ENCODE data around the gene SCP2.
"Not testable (repeated sequence)": the region's sequence is repeated elsewhere in the genome, so short reads cannot be mapped to it uniquely, and the experiment has no call there.

The SCP2 gene

GRCh38 chr1:53001128-53001527 is 74.1 kb downstream of the SCP2 start:
- H3K9me3 ChIP-seq (ENCODE audit: insufficient read depth, low read length), result no peaks in the 10 kb centered on the region
- H3F3A ChIP-seq (ENCODE audit: insufficient read depth), result no peaks in the 10 kb centered on the region
- no peak overlapping the region for H3K27ac ChIP-seq (ENCODE audit: low read depth, low read length)
- no peak overlapping the region for H3K4me3 ChIP-seq (ENCODE audit: insufficient read depth, low read length, poor library complexity, severe bottlenecking)
- no peaks in the 10 kb centered on the region for H4K20me1 ChIP-seq (ENCODE audit: low read depth, low read length)
- TF ChIP-seq EZH2phosphoT487 (conservative IDR thresholded peaks at IDR 0.05; ENCODE audit: low read length) (no peak), CTCF (IDR thresholded peaks at IDR 0.05; ENCODE audit: insufficient read depth, low read length, poor library complexity, severe bottlenecking) (no peak)
- H3K4me2 ChIP-seq (ENCODE audit: low read depth, low read length, poor library complexity, severe bottlenecking), result no peak overlapping the region
- no peak overlapping the region for H2AFZ ChIP-seq (ENCODE audit: low read depth, low read length, severe bottlenecking)
- H3K79me2 ChIP-seq (ENCODE audit: insufficient read depth, low read length), result no peaks in the 10 kb centered on the region
- H3K27me3 ChIP-seq (ENCODE audit: low read length), result no peaks in the 10 kb centered on the region
- no peak overlapping the region for H3K9ac ChIP-seq (ENCODE audit: low read length)
- H3K9me2 ChIP-seq (replicated peaks; ENCODE audit: insufficient read depth, low read length), result no peaks in the 10 kb centered on the region
- H3K36me3 ChIP-seq (ENCODE audit: low read length), result no peaks in the 10 kb centered on the region

GRCh38 chr1:53006612-53007011 is 79.5 kb downstream of the SCP2 start:
- not testable (repeated sequence) for H3K4me2 ChIP-seq (ENCODE audit: low read depth, low read length, poor library complexity, severe bottlenecking); H3K27me3 ChIP-seq (ENCODE audit: low read length); H3K36me3 ChIP-seq (ENCODE audit: low read length); H3K27ac ChIP-seq (ENCODE audit: low read depth, low read length); H3K4me3 ChIP-seq (ENCODE audit: insufficient read depth, low read length, poor library complexity, severe bottlenecking); H3K9me3 ChIP-seq (ENCODE audit: insufficient read depth, low read length); H3K79me2 ChIP-seq (ENCODE audit: insufficient read depth, low read length); H2AFZ ChIP-seq (ENCODE audit: low read depth, low read length, severe bottlenecking); H3K9ac ChIP-seq (ENCODE audit: low read length); H3F3A ChIP-seq (ENCODE audit: insufficient read depth); H4K20me1 ChIP-seq (ENCODE audit: low read depth, low read length); H3K9me2 ChIP-seq (replicated peaks; ENCODE audit: insufficient read depth, low read length)

GRCh38 chr1:53010247-53010646 is 83.2 kb downstream of the SCP2 start:
- H3K9me2 ChIP-seq (replicated peaks; ENCODE audit: insufficient read depth, low read length); H2AFZ ChIP-seq (ENCODE audit: low read depth, low read length, severe bottlenecking); H4K20me1 ChIP-seq (ENCODE audit: low read depth, low read length); H3K36me3 ChIP-seq (ENCODE audit: low read length); H3K79me2 ChIP-seq (ENCODE audit: insufficient read depth, low read length); H3K9ac ChIP-seq (ENCODE audit: low read length); H3K4me3 ChIP-seq (ENCODE audit: insufficient read depth, low read length, poor library complexity, severe bottlenecking); H3K27ac ChIP-seq (ENCODE audit: low read depth, low read length); H3F3A ChIP-seq (ENCODE audit: insufficient read depth); H3K27me3 ChIP-seq (ENCODE audit: low read length); H3K4me2 ChIP-seq (ENCODE audit: low read depth, low read length, poor library complexity, severe bottlenecking); H3K9me3 ChIP-seq (ENCODE audit: insufficient read depth, low read length): not testable (repeated sequence)

GRCh38 chr1:53011175-53011574 is 84.1 kb downstream of the SCP2 start:
- Histone ChIP-seq H3K36me3 (ENCODE audit: low read length) (no peaks in the 10 kb centered on the region), H3F3A (ENCODE audit: insufficient read depth) (no peaks in the 10 kb centered on the region; the same call in 1 of the 2 replicates), H3K9ac (ENCODE audit: low read length) (no peak overlapping the region), H3K9me3 (ENCODE audit: insufficient read depth, low read length) (no peaks in the 10 kb centered on the region), H3K27me3 (ENCODE audit: low read length) (no peaks in the 10 kb centered on the region), H3K4me3 (ENCODE audit: insufficient read depth, low read length, poor library complexity, severe bottlenecking) (no peak overlapping the region), H4K20me1 (ENCODE audit: low read depth, low read length) (no peaks in the 10 kb centered on the region), H3K27ac (ENCODE audit: low read depth, low read length) (no peak overlapping the region), H3K79me2 (ENCODE audit: insufficient read depth, low read length) (peaks cover 11% of the 10 kb centered on the region), H3K4me2 (ENCODE audit: low read depth, low read length, poor library complexity, severe bottlenecking) (no peak overlapping the region), H3K9me2 (replicated peaks; ENCODE audit: insufficient read depth, low read length) (no peaks in the 10 kb centered on the region), H2AFZ (ENCODE audit: low read depth, low read length, severe bottlenecking) (no peak overlapping the region)
- TF ChIP-seq CTCF (IDR thresholded peaks at IDR 0.05; ENCODE audit: insufficient read depth, low read length, poor library complexity, severe bottlenecking) (no peak), EZH2phosphoT487 (conservative IDR thresholded peaks at IDR 0.05; ENCODE audit: low read length) (no peak)
